ENCODE measurements around the gene ASS1. TPM values are rescaled to one million over a fixed set of nuclear protein-coding genes. Genes with fewer than 3 reads are reported as not detected.
"Not testable (repeated sequence)": the region's sequence is repeated elsewhere in the genome, so short reads cannot be mapped to it uniquely, and the experiment has no call there.

ASS1 gene
- total RNA-seq, 1 donor from 2014 or later, result 95.3 TPM

GRCh38 chr9:130433168-130433946, 11.4 kb upstream of the ASS1 start:
- peak; percentile 22 for DNase-seq (ENCODE audit: low spot score)

GRCh38 chr9:130433947-130434262, 10.9 kb upstream of the ASS1 start:
- DNase-seq (ENCODE audit: low spot score), result no peak

- DNase-seq (ENCODE audit: low spot score), result not testable (repeated sequence)
These were observed 10.1 kb upstream of the ASS1 start for GRCh38 chr9:130434656-130435055.

GRCh38 chr9:130437011-130437789, 7.6 kb upstream of the ASS1 start:
- no peak for DNase-seq (ENCODE audit: low spot score)

- no peak for DNase-seq (ENCODE audit: low spot score)
These were observed 6.3 kb upstream of the ASS1 start for GRCh38 chr9:130438382-130438981.

- DNase-seq (ENCODE audit: low spot score), result no peak
These were observed 3.7 kb upstream of the ASS1 start for GRCh38 chr9:130441031-130441430.

- no peak for DNase-seq (ENCODE audit: low spot score)
These were observed 1.9 kb upstream of the ASS1 start for GRCh38 chr9:130442746-130443455.

- DNase-seq (ENCODE audit: low spot score), result no peak
These were observed 1.3 kb upstream of the ASS1 start for GRCh38 chr9:130443456-130443801.

- DNase-seq (ENCODE audit: low spot score), result no peak
These were observed 795 bp upstream of the ASS1 start for GRCh38 chr9:130443840-130444492.

- DNase-seq (ENCODE audit: low spot score), result peak; percentile 20
These were observed 665 bp downstream of the ASS1 start for GRCh38 chr9:130445268-130445983.

GRCh38 chr9:130446101-130446861, 1.5 kb downstream of the ASS1 start:
- peak; percentile 89 for DNase-seq (ENCODE audit: low spot score)

GRCh38 chr9:130447193-130447816, 2.5 kb downstream of the ASS1 start:
- DNase-seq (ENCODE audit: low spot score), result no peak

- DNase-seq (ENCODE audit: low spot score), result no peak
These were observed 3.4 kb downstream of the ASS1 start for GRCh38 chr9:130448035-130448624.

- DNase-seq (ENCODE audit: low spot score), result no peak
These were observed 4.2 kb downstream of the ASS1 start for GRCh38 chr9:130448771-130449603.

GRCh38 chr9:130450344-130451003, 5.7 kb downstream of the ASS1 start:
- DNase-seq (ENCODE audit: low spot score), result no peak

- DNase-seq (ENCODE audit: low spot score), result no peak
These were observed 6.2 kb downstream of the ASS1 start for GRCh38 chr9:130451004-130451390.

GRCh38 chr9:130451509-130452388, 7.0 kb downstream of the ASS1 start:
- peak; percentile 97 for DNase-seq (ENCODE audit: low spot score)
